ENCODE results near the gene FHL3. TPM values are rescaled to one million over a fixed set of nuclear protein-coding genes. Genes with fewer than 3 reads are reported as not detected.

The FHL3 gene
- total and polyA plus RNA-seq, 11 donors, result 4.6 to 27.0 (median 11.8) TPM

GRCh38 chr1:37995751-37996345 is 9.5 kb downstream of the FHL3 start:
- Histone ChIP-seq H3K4me1 (peaks cover 8 to 64% (median 45%) of the 10 kb centered on the region in 12 donors), H3K36me3 (peaks cover 0 to 23% (median 17%) of the 10 kb centered on the region in 9 donors), H3K27me3 (peaks cover 0 to 3% (median 0%) of the 10 kb centered on the region in 9 donors), H3K4me3 (peak overlapping the region; percentile 37 to 64 (median 55)), H3K27ac (peak overlapping the region; percentile 51 to 97 (median 83)), H3K9me3 (no peaks in the 10 kb centered on the region)
- TF ChIP-seq POLR2A (IDR thresholded peaks at IDR 0.05) (peak in 1 of 2 donors; percentile 47), CTCF (IDR thresholded peaks at IDR 0.05) (no peak)
- DNase-seq, result peak; percentile 80 to 91 (median 88)
- intact Hi-C loops (cut with DNase I), result loop anchor here in 1 of 10 donors (10.0 kb wide), 1 partner anchor 839 kb away; no protein-coding TSS in a partner anchor
- peak; percentile 59 to 75 (median 68) for ATAC-seq
- 5 to 10% (median 7%) methylated on average over 16 to 46 of the region's 46 CpGs for WGBS, 4 donors

- Histone ChIP-seq H3K4me1 (peaks cover 7 to 63% (median 40%) of the 10 kb centered on the region in 12 donors), H3K36me3 (peaks cover 0 to 23% (median 17%) of the 10 kb centered on the region in 9 donors), H3K27ac (peak overlapping the region in 10 of 12 donors; percentile 77 to 97 (median 84)), H3K4me3 (peak overlapping the region in 5 of 12 donors; percentile 52 to 64 (median 60)), H3K9me3 (no peaks in the 10 kb centered on the region), H3K27me3 (peaks cover 0 to 3% (median 0%) of the 10 kb centered on the region in 9 donors)
- TF ChIP-seq CTCF (IDR thresholded peaks at IDR 0.05) (no peak), POLR2A (IDR thresholded peaks at IDR 0.05) (no peak)
- 70 to 83% (median 74%) methylated on average over 11 of the region's 11 CpGs for WGBS, 4 donors
- intact Hi-C loops (cut with DNase I), result loop anchor here in 1 of 10 donors (10.0 kb wide), 1 partner anchor 840 kb away; no protein-coding TSS in a partner anchor
- DNase-seq (peak in 1 of 5 donors; percentile 37), ATAC-seq (no peak)
These were observed 10.3 kb downstream of the FHL3 start for GRCh38 chr1:37994886-37995566.

GRCh38 chr1:37989361-37989930 is 15.9 kb downstream of the FHL3 start:
- Histone ChIP-seq H3K27ac (peak overlapping the region; percentile 27 to 92 (median 79)), H3K4me1 (peaks cover 0 to 25% (median 14%) of the 10 kb centered on the region in 12 donors), H3K4me3 (peak overlapping the region; percentile 66 to 98 (median 76)), H3K36me3 (peaks cover 0 to 38% (median 33%) of the 10 kb centered on the region in 9 donors), H3K27me3 (no peaks in the 10 kb centered on the region), H3K9me3 (no peaks in the 10 kb centered on the region)
- TF ChIP-seq POLR2A (IDR thresholded peaks at IDR 0.05) (no peak), CTCF (IDR thresholded peaks at IDR 0.05) (no peak)
- 0 to 1% (median 0%) methylated on average over 27 to 30 of the region's 30 CpGs for WGBS, 4 donors
- peak in 2 of 5 donors; percentile 42 to 64 for DNase-seq
- ATAC-seq, result peak; percentile 8 to 50 (median 42)
- intact Hi-C loops (cut with DNase I), result loop anchor here in 4 of 10 donors (5.0 to 10.0 kb wide), 4 partner anchors 42 to 185 kb away; partner anchors contain the start of genes INPP5B (in 2 of the 4), C1orf122 (in 1 of the 4) and YRDC (in 1 of the 4)

All from heart left ventricle (tissue), 16 donors.